Breast epithelium (tissue), 4 donors: Measurements from ENCODE around the gene ARHGAP25. TPM values are rescaled to one million over a fixed set of nuclear protein-coding genes. Genes with fewer than 3 reads are reported as not detected.

Experiments
- DNase-seq, 2 donors: peaks; one replicate each; pipeline ENCODE4 v3.0.0-alpha.2; 2019; ENCODE audit warnings: low spot score in 2 of 2
- H3K27ac ChIP-seq, 2 donors: fragments of 200-600 bp; sonication (generic) in 1 of 2; one replicate each; pipeline ENCODE4 v1.5.1; 2016 to 2019; ENCODE audit warnings: mild to moderate bottlenecking in 1 of 2
- H3K27me3 ChIP-seq, 2 donors: fragments of 200-600 bp; sonication (generic) in 1 of 2; one replicate each; pipeline versions ENCODE4 v1.5.1 to v1.6.0; 2017 to 2019; ENCODE audit warnings: control low read depth in 1 of 2, mild to moderate bottlenecking in 1 of 2
- H3K36me3 ChIP-seq: fragments of 200-600 bp; one replicate; pipeline ENCODE4 v1.5.1; 2019
- H3K4me1 ChIP-seq, 2 donors: fragments of 200-600 bp; sonication (generic); one replicate each; pipeline ENCODE4 v1.5.1; 2016 to 2019; ENCODE audit warnings: control low read depth in 1 of 2
- H3K4me3 ChIP-seq, 3 donors: fragments of 200-600 bp; sonication (generic); 1 replicate in 2 of 3; 2 replicates in 1 of 3; pipeline ENCODE4 v1.5.1; 2016 to 2019; ENCODE audit warnings: mild to moderate bottlenecking in 3 of 3, moderate library complexity in 2 of 3
- H3K9me3 ChIP-seq, 2 donors: fragments of 200-600 bp; sonication (generic) in 1 of 2; one replicate each; pipeline ENCODE4 v1.5.1; 2016 to 2019; ENCODE audit warnings: control low read depth in 1 of 2
- POLR2A ChIP-seq: fragments of 450-650 bp; IDR thresholded peaks from one replicate; pipeline ENCODE4 v1.6.1; 2016; ENCODE audit warnings: antibody characterized with exemption, mild to moderate bottlenecking, moderate library complexity
- POLR2AphosphoS5 ChIP-seq, 3 donors: sonication (generic); formaldehyde crosslinking; IDR thresholded peaks; one replicate each; pipeline ENCODE4 v1.6.1; 2017; ENCODE audit warnings: antibody characterized with exemption in 3 of 3
- intact Hi-C: fragments of 100-400 bp; cut with DNase I; formaldehyde crosslinking; loops from one replicate; pipeline ENCODE4 v1.15.1; 2023; ENCODE audit warnings: low total_unique reads
- total RNA-seq, 3 donors: library from RNA; depleted of rRNA; stranded (reverse); fragments of >200 nt; gene quantifications; one replicate each; pipeline ENCODE4 v1.1.0, GENCODE V29; 2016
- TF ChIP-seq, protein P1 (sequence below), 3 donors: fragments of 450-650 bp; IDR thresholded peaks; one replicate each; pipeline ENCODE4 v1.5.1; 2016 to 2017; ENCODE audit warnings: antibody characterized with exemption in 3 of 3, mild to moderate bottlenecking in 3 of 3, moderate library complexity in 3 of 3

ARHGAP25 gene
- total RNA-seq, 3 donors from 2014 or later, result 7.8 to 10.8 (median 9.5) TPM

DNA sequence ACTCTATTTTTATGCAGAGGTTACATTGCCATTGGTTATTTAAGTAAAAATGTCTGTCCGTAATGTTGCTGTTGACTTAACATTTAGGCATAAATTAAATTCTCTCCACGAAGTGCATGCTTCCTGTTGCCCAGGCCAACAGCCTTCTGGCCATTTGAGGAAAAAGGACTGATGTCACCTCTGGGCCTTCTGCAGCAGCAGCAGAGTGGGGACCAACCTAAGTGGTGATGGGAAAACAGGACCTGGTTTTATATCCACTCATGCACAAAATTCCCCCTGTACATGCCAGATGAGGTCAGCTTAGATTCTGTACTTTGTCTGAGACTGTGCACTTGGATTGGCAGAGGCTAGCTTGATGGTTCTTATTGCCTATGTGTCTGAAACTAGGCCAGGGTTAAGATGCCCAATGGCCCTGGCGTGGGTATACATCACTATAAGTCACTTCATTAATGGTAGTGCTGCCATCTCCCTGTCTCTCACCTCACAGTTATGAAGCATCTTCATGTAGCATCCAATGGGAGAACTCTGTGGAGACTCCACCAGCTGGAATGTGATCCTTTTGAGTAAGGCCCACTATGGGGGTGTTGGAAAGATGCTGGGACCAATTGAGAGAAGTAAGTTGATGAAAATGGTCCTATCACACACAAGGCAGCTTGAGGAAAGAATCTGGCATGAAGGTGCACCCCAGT lies 4.4 kb downstream of the ARHGAP25 start:
- Histone ChIP-seq H3K9me3 (no peaks in the 10 kb centered on the region), H3K36me3 (no peaks in the 10 kb centered on the region), H3K27ac (no peak overlapping the region), H3K27me3 (no peaks in the 10 kb centered on the region), H3K4me3 (no peak overlapping the region), H3K4me1 (no peaks in the 10 kb centered on the region)
- TF ChIP-seq, protein P1, sequence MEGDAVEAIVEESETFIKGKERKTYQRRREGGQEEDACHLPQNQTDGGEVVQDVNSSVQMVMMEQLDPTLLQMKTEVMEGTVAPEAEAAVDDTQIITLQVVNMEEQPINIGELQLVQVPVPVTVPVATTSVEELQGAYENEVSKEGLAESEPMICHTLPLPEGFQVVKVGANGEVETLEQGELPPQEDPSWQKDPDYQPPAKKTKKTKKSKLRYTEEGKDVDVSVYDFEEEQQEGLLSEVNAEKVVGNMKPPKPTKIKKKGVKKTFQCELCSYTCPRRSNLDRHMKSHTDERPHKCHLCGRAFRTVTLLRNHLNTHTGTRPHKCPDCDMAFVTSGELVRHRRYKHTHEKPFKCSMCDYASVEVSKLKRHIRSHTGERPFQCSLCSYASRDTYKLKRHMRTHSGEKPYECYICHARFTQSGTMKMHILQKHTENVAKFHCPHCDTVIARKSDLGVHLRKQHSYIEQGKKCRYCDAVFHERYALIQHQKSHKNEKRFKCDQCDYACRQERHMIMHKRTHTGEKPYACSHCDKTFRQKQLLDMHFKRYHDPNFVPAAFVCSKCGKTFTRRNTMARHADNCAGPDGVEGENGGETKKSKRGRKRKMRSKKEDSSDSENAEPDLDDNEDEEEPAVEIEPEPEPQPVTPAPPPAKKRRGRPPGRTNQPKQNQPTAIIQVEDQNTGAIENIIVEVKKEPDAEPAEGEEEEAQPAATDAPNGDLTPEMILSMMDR (IDR thresholded peaks at IDR 0.05), result no peak
- no peak for TF ChIP-seq POLR2A
- TF ChIP-seq POLR2AphosphoS5 (IDR thresholded peaks at IDR 0.05), result no peak
- intact Hi-C loops, result no loop called here
- DNase-seq, result no peak

DNA sequence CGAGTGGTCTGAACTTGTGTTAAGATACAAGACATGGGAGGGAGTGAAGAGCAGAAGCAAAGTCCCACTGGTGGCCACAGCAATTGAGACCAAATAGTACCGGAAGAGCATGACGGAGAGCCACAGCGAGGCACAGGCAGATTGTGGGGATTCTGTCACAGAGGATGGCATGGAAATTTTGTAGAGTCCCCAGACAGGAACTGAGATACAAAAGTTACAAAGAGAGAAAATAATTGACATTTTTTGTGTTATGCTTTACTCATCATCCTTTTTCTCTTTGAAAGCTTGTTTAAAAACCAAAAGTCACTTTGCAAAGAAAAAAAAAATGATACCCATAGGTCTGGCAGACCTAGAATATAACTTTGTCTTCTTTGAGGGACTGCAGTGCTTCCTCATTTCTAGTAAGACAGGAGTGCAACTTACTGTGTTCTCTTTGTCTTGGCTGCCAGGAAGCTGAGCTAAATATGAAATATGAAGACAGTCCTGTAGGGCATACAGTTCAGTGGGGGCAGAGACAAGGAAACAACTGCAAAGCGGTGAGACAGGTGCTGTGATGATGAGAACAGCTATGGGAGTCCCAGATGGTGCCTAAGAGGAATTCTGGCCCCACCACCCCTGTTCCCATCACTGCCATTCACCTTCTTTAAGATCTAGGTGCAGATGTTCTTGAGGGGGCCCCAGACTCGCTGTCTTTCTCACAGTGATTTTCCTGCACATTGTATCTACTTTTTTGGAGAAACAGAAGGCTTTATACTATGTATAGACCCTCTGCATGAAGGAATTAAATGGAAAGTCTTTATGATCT lies 5.2 kb downstream of the ARHGAP25 start:
- Histone ChIP-seq H3K4me1 (no peaks in the 10 kb centered on the region), H3K27ac (no peak overlapping the region), H3K4me3 (no peak overlapping the region), H3K9me3 (no peaks in the 10 kb centered on the region), H3K27me3 (no peaks in the 10 kb centered on the region), H3K36me3 (no peaks in the 10 kb centered on the region)
- intact Hi-C loops, result no loop called here
- TF ChIP-seq, protein P1 (IDR thresholded peaks at IDR 0.05), result no peak
- TF ChIP-seq POLR2AphosphoS5 (IDR thresholded peaks at IDR 0.05) (no peak), POLR2A (no peak)
- DNase-seq, result no peak

DNA sequence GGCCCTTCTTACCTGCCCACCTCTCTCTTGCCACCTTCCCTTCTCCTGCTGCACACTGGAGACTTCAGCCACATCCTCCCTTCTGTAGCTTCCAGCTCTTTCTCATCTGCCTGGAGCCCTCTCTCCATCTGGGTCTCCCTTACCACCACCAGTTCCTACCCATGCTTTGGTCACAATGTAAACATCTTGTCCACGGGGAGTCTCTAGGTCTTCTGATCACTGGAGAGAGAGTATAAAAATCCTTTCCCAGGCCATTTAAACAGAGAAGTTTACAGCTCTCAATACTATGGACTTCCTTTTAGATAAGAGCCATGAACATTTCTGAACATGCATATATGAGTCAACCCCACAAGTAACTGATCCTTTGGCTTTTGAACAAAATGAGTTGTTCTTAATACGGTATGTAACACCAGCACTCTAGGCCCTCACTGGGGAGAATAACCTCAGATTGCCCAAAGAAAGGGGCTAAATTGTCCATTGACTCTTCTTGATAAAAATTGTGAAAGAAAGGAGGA lies 5.8 kb downstream of the ARHGAP25 start:
- Histone ChIP-seq H3K4me1 (no peaks in the 10 kb centered on the region), H3K27me3 (no peaks in the 10 kb centered on the region), H3K36me3 (no peaks in the 10 kb centered on the region), H3K27ac (no peak overlapping the region), H3K4me3 (no peak overlapping the region), H3K9me3 (no peaks in the 10 kb centered on the region)
- no peak for DNase-seq
- TF ChIP-seq, protein P1 (IDR thresholded peaks at IDR 0.05), result no peak
- intact Hi-C loops, result no loop called here

DNA sequence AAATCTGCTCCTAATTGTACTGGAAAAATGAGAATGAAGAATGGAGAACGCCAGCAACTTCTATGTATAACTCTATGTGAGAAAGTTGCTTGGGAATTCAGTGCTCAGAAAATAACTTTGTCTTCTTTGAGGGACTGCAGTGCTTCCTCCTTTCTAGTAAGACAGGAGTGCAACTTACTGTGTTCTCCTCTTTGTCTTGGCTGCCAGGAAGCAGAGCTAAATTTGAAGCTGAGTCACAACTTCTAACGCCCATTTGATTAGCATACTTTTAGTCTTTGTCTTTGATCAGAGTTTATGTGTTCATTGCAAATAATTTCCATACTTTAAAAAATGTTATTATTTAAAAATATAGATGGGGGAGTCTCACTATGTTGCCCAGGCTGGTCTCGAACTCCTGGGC lies 6.6 kb downstream of the ARHGAP25 start:
- DNase-seq, result no peak
- no peaks in the 10 kb centered on the region for H3K36me3 ChIP-seq
- H3K4me1 ChIP-seq, result no peaks in the 10 kb centered on the region
- H3K9me3 ChIP-seq, result no peaks in the 10 kb centered on the region
- no peak overlapping the region for H3K27ac ChIP-seq
- TF ChIP-seq POLR2A (no peak), POLR2AphosphoS5 (IDR thresholded peaks at IDR 0.05) (no peak)
- TF ChIP-seq, protein P1 (IDR thresholded peaks at IDR 0.05), result no peak
- H3K4me3 ChIP-seq, result no peak overlapping the region
- intact Hi-C loops, result no loop called here
- no peaks in the 10 kb centered on the region for H3K27me3 ChIP-seq

DNA sequence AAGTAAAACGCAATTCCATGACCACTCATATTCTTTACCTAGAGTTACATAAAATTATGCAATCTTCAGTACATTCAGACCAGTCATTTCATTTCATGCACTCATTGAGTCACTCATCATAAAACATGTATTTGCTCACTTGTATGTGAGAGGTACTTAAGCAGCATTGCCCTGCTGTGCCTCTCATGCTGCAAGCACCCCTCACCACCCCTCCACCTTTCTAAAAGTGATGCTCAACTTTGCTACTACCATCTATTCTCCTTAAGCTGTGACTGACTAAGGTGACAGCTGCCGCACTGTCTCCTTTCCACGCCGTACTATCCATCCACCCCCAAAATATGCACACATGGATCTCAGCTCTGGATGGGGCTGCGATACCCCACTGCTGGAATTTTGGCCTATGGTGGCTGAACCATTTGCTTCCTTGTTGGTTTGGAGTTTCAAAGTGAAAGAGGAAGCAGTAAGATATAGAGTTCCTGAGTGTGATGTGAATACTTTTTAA lies 7.2 kb downstream of the ARHGAP25 start:
- DNase-seq, result no peak
- no peaks in the 10 kb centered on the region for H3K4me1 ChIP-seq

More for the DNA sequence above, 7.2 kb downstream of the ARHGAP25 start:
- Histone ChIP-seq H3K27ac (no peak overlapping the region), H3K27me3 (no peaks in the 10 kb centered on the region), H3K4me3 (no peak overlapping the region), H3K9me3 (no peaks in the 10 kb centered on the region), H3K36me3 (no peaks in the 10 kb centered on the region)
- intact Hi-C loops, result no loop called here
- TF ChIP-seq POLR2A, result no peak
- TF ChIP-seq POLR2AphosphoS5 (IDR thresholded peaks at IDR 0.05), result no peak
- TF ChIP-seq, protein P1 (IDR thresholded peaks at IDR 0.05), result no peak
